GM12892 (cell line): ENCODE results near the gene ARID5B.

Experiments
- POLR2A ChIP-seq: IDR thresholded peaks from 2 replicates; pipeline ENCODE4 v1.6.1; 2011; ENCODE audit warnings: low read depth, low read length, control low read depth
- POLR2AphosphoS5 ChIP-seq: IDR thresholded peaks from 2 replicates; pipeline ENCODE4 v1.6.1; 2011; ENCODE audit warnings: low read depth, low read length, control low read depth
- TAF1 ChIP-seq: IDR thresholded peaks from 2 replicates; pipeline ENCODE4 v1.6.1; 2011; ENCODE audit warnings: low read depth, mild to moderate bottlenecking, control low read depth, low read length, borderline replicate concordance

DNA sequence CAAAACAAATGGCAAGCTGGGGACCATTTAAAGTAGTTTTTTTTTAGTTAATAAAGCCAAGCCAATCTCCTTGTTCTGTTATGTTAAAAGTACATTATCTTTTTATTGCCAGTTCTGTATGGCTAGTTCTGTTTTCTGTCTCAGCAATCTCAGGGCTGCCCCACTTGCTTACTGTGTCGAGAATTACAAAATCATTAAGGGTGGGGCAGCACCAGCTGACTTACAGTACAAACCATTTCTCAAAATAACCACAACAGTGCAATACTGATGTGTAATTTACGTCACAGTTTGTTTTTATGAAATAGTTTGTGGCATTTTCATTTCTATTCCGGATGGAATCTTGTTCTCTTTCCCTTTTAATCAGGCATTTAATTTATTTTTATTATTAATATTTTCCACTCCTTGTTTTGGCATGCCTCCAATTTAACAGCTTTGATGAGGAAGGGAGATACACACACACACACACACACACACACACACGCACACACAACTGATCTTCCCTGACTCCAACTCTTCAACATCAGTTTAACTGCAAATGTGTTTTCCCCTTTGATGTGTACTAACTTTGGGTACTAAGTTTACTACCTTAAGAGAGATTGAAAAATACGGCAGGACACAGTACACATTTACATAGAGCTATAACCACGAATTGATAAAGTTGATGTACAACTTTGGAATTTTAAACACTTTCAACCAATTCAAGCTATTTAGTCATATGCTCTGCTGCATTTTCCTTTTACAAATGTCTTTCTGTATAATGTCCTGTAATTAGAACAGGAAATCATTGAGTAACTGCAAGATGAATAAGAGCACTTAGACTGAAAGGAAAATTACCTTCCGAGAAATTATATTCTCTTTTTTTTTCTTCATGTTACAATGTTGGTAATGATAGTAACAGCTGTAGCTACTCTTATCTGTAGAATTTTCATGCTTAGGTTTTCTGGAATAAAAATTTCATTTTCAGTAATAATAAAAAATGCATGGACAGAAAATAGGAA is 91.5 kb downstream of the ARID5B start:
- no peak for TF ChIP-seq POLR2A
- no peak for TF ChIP-seq POLR2AphosphoS5
- no peak for TF ChIP-seq TAF1
